Kidney (tissue), 14 donors: ENCODE results near the gene JAKMIP3. TPM values are rescaled to one million over a fixed set of nuclear protein-coding genes. Genes with fewer than 3 reads are reported as not detected.
A peak's percentile ranks its signal among the peaks of the same experiment; 100 is the strongest.

Experiments
- DNase-seq, 5 donors: peaks; one replicate each; pipeline ENCODE4 v3.0.0-alpha.2; 2013 to 2020
- FAIRE-seq: peaks from 2 replicates; lab custom pipeline; 2012; peaks lifted over from hg19 to GRCh38; lab: Jason Lieb, UNC
- H3K27ac ChIP-seq, 2 donors: one replicate each; pipeline ENCODE4 v1.7.0; 2013; ENCODE audit warnings: low read depth in 2 of 2, low read length in 2 of 2, inconsistent platforms in 1 of 2
- H3K27me3 ChIP-seq: one replicate; pipeline ENCODE4 v1.7.1; 2013; ENCODE audit warnings: low read length, inconsistent platforms; ENCODE audit not compliant: control insufficient read depth, insufficient read depth
- H3K36me3 ChIP-seq, 3 donors: one replicate each; pipeline versions ENCODE4 v1.7.0 to v1.7.1; 2013; ENCODE audit warnings: low read length in 3 of 3, control low read depth in 1 of 3, inconsistent platforms in 1 of 3; ENCODE audit not compliant: insufficient read depth in 3 of 3, control insufficient read depth in 2 of 3
- H3K4me1 ChIP-seq, 3 donors: one replicate each; pipeline versions ENCODE4 v1.7.0 to v1.7.1; 2013; ENCODE audit warnings: low read length in 3 of 3, inconsistent platforms in 1 of 3, low read depth in 1 of 3; ENCODE audit not compliant: control insufficient read depth in 2 of 3, insufficient read depth in 2 of 3
- H3K4me3 ChIP-seq, 3 donors: one replicate each; pipeline versions ENCODE4 v1.7.0 to v1.8.1; 2013; ENCODE audit warnings: low read length in 3 of 3, control low read depth in 1 of 3, inconsistent platforms in 1 of 3
- H3K9ac ChIP-seq, 3 donors: one replicate each; pipeline versions ENCODE4 v1.7.0 to v1.7.1; 2013; ENCODE audit warnings: low read length in 3 of 3, control low read depth in 1 of 3, inconsistent platforms in 1 of 3
- H3K9me3 ChIP-seq, 3 donors: one replicate each; pipeline versions ENCODE4 v1.7.0 to v1.7.1; 2013; ENCODE audit warnings: low read length in 3 of 3, control low read depth in 1 of 3, inconsistent platforms in 1 of 3; ENCODE audit not compliant: control insufficient read depth in 2 of 3, insufficient read depth in 1 of 3
- CTCF ChIP-seq: IDR thresholded peaks from 3 replicates; pipeline ENCODE4 v1.5.1; 2012; ENCODE audit warnings: mild to moderate bottlenecking, moderate library complexity, borderline replicate concordance; ENCODE audit not compliant: insufficient read depth; ENCODE audit errors: extremely low read depth
- intact Hi-C: fragments of 100-400 bp; cut with DNase I; formaldehyde crosslinking; loops from one replicate; pipeline ENCODE4 v1.11.1; 2022
- polyA plus RNA-seq: library from polyadenylated mRNA; stranded (reverse); fragments of 350-450 nt; fragmentation: Illumina TruSeq; extraction: RNeasy Lipid Tissue Mini Kit (QIAGEN cat#74804); gene quantifications from one replicate; pipeline ENCODE4 v1.2.3, GENCODE V29; 2014; ENCODE audit warnings: low read depth, low replicate concordance; ENCODE audit not compliant: insufficient read depth
- total RNA-seq: library from RNA; stranded (reverse); fragmentation: NEBNext Ultra II Directional; extraction: Animal tissue kit (Norgen Biotek cat#: 25700); gene quantifications from one replicate; pipeline ENCODE4 v1.2.1, GENCODE V29; 2021
- donor health status: control.
- donor health status: control.
- donor health status: control.
- donor health status: control.
- donor health status: control.
- donor health status: DM: yes; HTN: yes; CAD: no.
- donor health status: Normal renal cell carcinoma (clear cell type).

JAKMIP3 gene
- total and polyA plus RNA-seq, 2 donors from 2014 or later: 0.13 to 0.16 TPM

GRCh38 chr10:132102071-132102716 is 36.4 kb downstream of the JAKMIP3 start:
- intact Hi-C loops: no loop called here
- no peaks in the 10 kb centered on the region for H3K36me3 ChIP-seq
- H3K9me3 ChIP-seq: no peaks in the 10 kb centered on the region
- H3K27ac ChIP-seq: no peak overlapping the region
- H3K9ac ChIP-seq: no peak overlapping the region
- no peak for TF ChIP-seq CTCF
- no peak overlapping the region for H3K4me3 ChIP-seq
- H3K27me3 ChIP-seq: no peaks in the 10 kb centered on the region
- no peaks in the 10 kb centered on the region for H3K4me1 ChIP-seq
- DNase-seq (peak in 2 of 5 donors; percentile 8 to 56), FAIRE-seq (no peak)

GRCh38 chr10:132102717-132103110 is 37.0 kb downstream of the JAKMIP3 start:
- H3K27me3 ChIP-seq: no peaks in the 10 kb centered on the region
- peak in 2 of 5 donors; percentile 5 to 27 for DNase-seq
- no peaks in the 10 kb centered on the region for H3K36me3 ChIP-seq
- H3K9ac ChIP-seq: no peak overlapping the region
- no peak for FAIRE-seq
- intact Hi-C loops: no loop called here
- TF ChIP-seq CTCF: no peak
- H3K9me3 ChIP-seq: no peaks in the 10 kb centered on the region
- H3K4me3 ChIP-seq: no peak overlapping the region
- H3K27ac ChIP-seq: no peak overlapping the region
- no peaks in the 10 kb centered on the region for H3K4me1 ChIP-seq

DNA sequence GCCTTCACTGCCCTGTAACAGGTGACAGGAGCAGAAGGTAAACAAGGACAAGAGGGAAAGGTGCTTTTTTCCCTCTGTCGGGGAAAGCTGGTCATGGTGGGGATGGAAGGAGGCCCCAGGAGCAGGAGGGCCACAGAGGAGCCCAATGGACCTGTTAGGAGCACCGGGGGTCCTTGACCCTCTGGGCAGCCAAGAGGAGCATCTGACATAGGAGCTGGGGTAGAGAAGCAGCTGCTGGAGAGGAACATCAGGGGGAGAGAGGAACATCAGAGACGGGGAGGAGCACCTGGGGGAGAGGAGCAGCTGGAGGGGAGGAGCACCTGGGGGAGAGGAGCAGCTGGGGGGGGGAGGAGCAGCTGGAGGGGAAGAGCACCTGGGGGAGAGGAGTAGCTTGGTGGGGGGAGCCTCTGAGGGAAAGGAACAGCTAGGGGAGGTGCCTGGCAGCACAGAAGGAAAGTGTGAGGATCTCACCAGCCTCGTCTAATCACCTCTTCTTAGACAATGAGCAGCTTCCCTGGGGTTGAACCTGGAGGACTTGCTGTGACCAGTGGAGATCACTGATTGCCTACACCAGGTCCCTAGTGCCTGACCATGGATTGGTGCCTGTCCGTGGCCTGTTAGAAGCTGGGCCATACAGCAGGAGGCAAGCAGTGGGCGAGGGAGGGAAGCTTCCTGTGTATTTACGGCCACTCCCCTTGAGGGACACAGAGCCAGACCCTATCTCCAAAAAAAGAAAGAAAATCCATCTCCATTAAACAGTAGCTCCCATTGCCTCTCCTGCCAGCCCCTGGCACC is 37.6 kb downstream of the JAKMIP3 start:
- no peak for TF ChIP-seq CTCF
- Histone ChIP-seq H3K9ac (no peak overlapping the region), H3K4me3 (no peak overlapping the region), H3K9me3 (no peaks in the 10 kb centered on the region), H3K4me1 (no peaks in the 10 kb centered on the region), H3K36me3 (no peaks in the 10 kb centered on the region), H3K27ac (no peak overlapping the region), H3K27me3 (no peaks in the 10 kb centered on the region)
- DNase-seq (peak in 2 of 5 donors; percentile 6 to 30), FAIRE-seq (no peak)
- intact Hi-C loops: no loop called here
